CD4-positive, alpha-beta T cell treated with Interleukin-21 for 1 hour (primary cell): Measurements from ENCODE around the gene YIPF5.

ENCODE experiments used
- DNase-seq: peaks from one replicate; pipeline ENCODE4 v3.0.0-alpha.2; 2020

The YIPF5 gene

GRCh38 chr5:144173766-144174165 is 3.3 kb upstream of the YIPF5 start:
- DNase-seq, result no peak

GRCh38 chr5:144169904-144170275 is 569 bp downstream of the YIPF5 start:
- no peak for DNase-seq

- DNase-seq, result no peak
Measured at GRCh38 chr5:144167998-144168397, 2.5 kb downstream of the YIPF5 start.

GRCh38 chr5:144166696-144167095 is 3.8 kb downstream of the YIPF5 start:
- DNase-seq, result no peak

- no peak for DNase-seq
Measured at GRCh38 chr5:144162686-144163085, 7.8 kb downstream of the YIPF5 start.

- DNase-seq, result no peak
Measured at GRCh38 chr5:144156767-144157171, 13.7 kb downstream of the YIPF5 start.

- no peak for DNase-seq
Measured at GRCh38 chr5:144151026-144151425, 19.4 kb downstream of the YIPF5 start.

GRCh38 chr5:144144956-144145751 is 25.3 kb downstream of the YIPF5 start:
- DNase-seq, result no peak

- DNase-seq, result no peak
Measured at GRCh38 chr5:144143625-144144024, 26.8 kb downstream of the YIPF5 start.

GRCh38 chr5:144142824-144143162 is 27.7 kb downstream of the YIPF5 start:
- no peak for DNase-seq

GRCh38 chr5:144142139-144142823 is 28.2 kb downstream of the YIPF5 start:
- peak; percentile 25 for DNase-seq

GRCh38 chr5:144141585-144141984 is 28.9 kb downstream of the YIPF5 start:
- no peak for DNase-seq

GRCh38 chr5:144139586-144139985 is 30.9 kb downstream of the YIPF5 start:
- DNase-seq, result no peak

- DNase-seq, result no peak
Measured at GRCh38 chr5:144135113-144135762, 35.2 kb downstream of the YIPF5 start.

- no peak for DNase-seq
Measured at GRCh38 chr5:144134194-144134826, 36.1 kb downstream of the YIPF5 start.

- DNase-seq, result no peak
Measured at GRCh38 chr5:144133050-144133633, 37.3 kb downstream of the YIPF5 start.

GRCh38 chr5:144131261-144131660 is 39.2 kb downstream of the YIPF5 start:
- DNase-seq, result no peak

GRCh38 chr5:144130306-144130705 is 40.2 kb downstream of the YIPF5 start:
- no peak for DNase-seq

- DNase-seq, result no peak
Measured at GRCh38 chr5:144128844-144129243, 41.6 kb downstream of the YIPF5 start.

- no peak for DNase-seq
Measured at GRCh38 chr5:144126707-144127106, 43.8 kb downstream of the YIPF5 start.

- DNase-seq, result no peak
Measured at GRCh38 chr5:144125163-144125726, 45.2 kb downstream of the YIPF5 start.

GRCh38 chr5:144122641-144123040 is 47.8 kb downstream of the YIPF5 start:
- DNase-seq, result no peak

GRCh38 chr5:144122081-144122480 is 48.4 kb downstream of the YIPF5 start:
- DNase-seq, result no peak
